Gastroesophageal sphincter (tissue), 4 donors: Measurements from ENCODE around the gene CYP21A2. TPM values are rescaled to one million over a fixed set of nuclear protein-coding genes. Genes with fewer than 3 reads are reported as not detected.
A peak's percentile ranks its signal among the peaks of the same experiment; 100 is the strongest.
"Not testable (repeated sequence)": the region's sequence is repeated elsewhere in the genome, so short reads cannot be mapped to it uniquely, and the experiment has no call there.

ENCODE experiments used
- ATAC-seq: fragments of 150-250 bp; one replicate; pipeline ENCODE4 v1.9.1; 2016; ENCODE audit warnings: mild to moderate bottlenecking, moderate library complexity
- H3K27ac ChIP-seq, 4 donors: fragments of 200-600 bp; sonication (generic) in 3 of 4; 1 replicate in 3 of 4; 2 replicates in 1 of 4; pipeline ENCODE4 v1.5.1; 2016 to 2019
- H3K27me3 ChIP-seq: fragments of 200-600 bp; sonication (generic); one replicate; pipeline ENCODE4 v1.5.1; 2019
- H3K36me3 ChIP-seq, 2 donors: fragments of 200-600 bp; sonication (generic); one replicate each; pipeline ENCODE4 v1.5.1; 2019; ENCODE audit warnings: control low read depth in 1 of 2
- H3K4me1 ChIP-seq, 3 donors: fragments of 200-600 bp; sonication (generic); 1 replicate in 2 of 3; 2 replicates in 1 of 3; pipeline ENCODE4 v1.5.1; 2016 to 2019; ENCODE audit warnings: control low read depth in 2 of 3
- H3K4me3 ChIP-seq, 2 donors: fragments of 200-600 bp; sonication (generic); one replicate each; pipeline ENCODE4 v1.5.1; 2019; ENCODE audit warnings: mild to moderate bottlenecking in 1 of 2, moderate library complexity in 1 of 2
- H3K9me3 ChIP-seq, 3 donors: fragments of 200-600 bp; sonication (generic); one replicate each; pipeline ENCODE4 v1.5.1; 2017 to 2019; ENCODE audit warnings: control low read depth in 2 of 3
- EP300 ChIP-seq: sonication (generic); formaldehyde crosslinking; IDR thresholded peaks from one replicate; pipeline ENCODE4 v1.6.1; 2017; ENCODE audit warnings: antibody characterized with exemption, mild to moderate bottlenecking
- POLR2A ChIP-seq, 2 donors: fragments of 450-650 bp; IDR thresholded peaks; one replicate each; pipeline ENCODE4 v1.6.1; 2017; ENCODE audit warnings: antibody characterized with exemption in 2 of 2, mild to moderate bottlenecking in 2 of 2, moderate library complexity in 1 of 2
- POLR2AphosphoS5 ChIP-seq: sonication (generic); formaldehyde crosslinking; IDR thresholded peaks from one replicate; pipeline ENCODE4 v1.6.1; 2017; ENCODE audit warnings: antibody characterized with exemption
- WGBS, 2 donors: methylation state at CpG; one replicate each; pipeline ENCODE4 v1.1.5; 2018; ENCODE audit warnings: low coverage in 1 of 2; 5-methylcytosine and 5-hydroxymethylcytosine counted together
- total RNA-seq, 4 donors: library from RNA; depleted of rRNA; stranded (reverse); fragments of >200 nt; gene quantifications; one replicate each; pipeline ENCODE4 v1.1.0, GENCODE V29; 2016
- TF ChIP-seq, protein P1 (sequence below), 4 experiments: fragments of 200-600 bp in 2 of 4; fragments of 450-650 bp in 2 of 4; sonication (generic) in 1 of 4; IDR thresholded peaks; one replicate each; pipeline ENCODE4 v1.5.1; 2017 to 2019; ENCODE audit warnings: antibody characterized with exemption in 4 of 4, mild to moderate bottlenecking in 2 of 4, moderate library complexity in 2 of 4

CYP21A2 gene
- total RNA-seq, 4 donors from 2014 or later: 0.47 to 1.7 (median 0.81) TPM; not detected in 1

DNA sequence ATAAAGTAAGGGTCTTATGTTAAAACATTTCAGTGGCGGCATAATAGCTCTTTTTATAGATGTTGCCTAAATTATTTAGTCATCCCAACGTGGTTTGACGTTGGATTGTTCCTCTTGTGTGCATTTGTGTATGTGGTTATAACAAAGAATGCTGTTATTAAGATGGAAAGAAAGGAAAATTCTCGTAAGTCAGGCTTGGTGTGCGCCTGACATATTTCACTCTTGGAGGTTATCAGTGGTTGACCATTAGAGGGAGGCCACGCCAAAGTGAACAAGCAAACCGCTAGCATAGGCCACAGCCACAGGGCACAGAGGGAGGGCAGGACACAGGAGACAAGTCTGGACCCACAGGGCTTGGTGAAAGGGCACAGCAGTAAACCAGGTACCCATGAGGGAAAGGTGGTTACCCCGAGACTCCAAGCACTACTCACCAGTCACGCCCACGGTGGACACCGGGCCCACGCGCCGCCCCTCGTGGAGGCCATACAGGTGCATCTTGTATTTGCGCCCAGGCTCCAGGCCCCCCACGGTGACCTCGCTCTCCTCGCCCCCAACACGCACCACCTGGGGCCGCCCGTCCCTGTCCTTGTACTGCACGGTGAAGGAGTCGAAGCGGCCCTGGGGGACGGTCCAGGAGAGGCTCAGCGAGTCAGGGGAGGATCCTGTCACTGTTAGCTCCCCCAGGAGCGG is 22.9 kb downstream of the CYP21A2 start:
- no peak overlapping the region for H3K27ac ChIP-seq
- H3K4me3 ChIP-seq: no peak overlapping the region
- ATAC-seq: no peak
- 75 to 83% methylated on average over 5 to 6 of the region's 28 CpGs for WGBS, 2 donors
- no peak for TF ChIP-seq EP300
- TF ChIP-seq, protein P1, sequence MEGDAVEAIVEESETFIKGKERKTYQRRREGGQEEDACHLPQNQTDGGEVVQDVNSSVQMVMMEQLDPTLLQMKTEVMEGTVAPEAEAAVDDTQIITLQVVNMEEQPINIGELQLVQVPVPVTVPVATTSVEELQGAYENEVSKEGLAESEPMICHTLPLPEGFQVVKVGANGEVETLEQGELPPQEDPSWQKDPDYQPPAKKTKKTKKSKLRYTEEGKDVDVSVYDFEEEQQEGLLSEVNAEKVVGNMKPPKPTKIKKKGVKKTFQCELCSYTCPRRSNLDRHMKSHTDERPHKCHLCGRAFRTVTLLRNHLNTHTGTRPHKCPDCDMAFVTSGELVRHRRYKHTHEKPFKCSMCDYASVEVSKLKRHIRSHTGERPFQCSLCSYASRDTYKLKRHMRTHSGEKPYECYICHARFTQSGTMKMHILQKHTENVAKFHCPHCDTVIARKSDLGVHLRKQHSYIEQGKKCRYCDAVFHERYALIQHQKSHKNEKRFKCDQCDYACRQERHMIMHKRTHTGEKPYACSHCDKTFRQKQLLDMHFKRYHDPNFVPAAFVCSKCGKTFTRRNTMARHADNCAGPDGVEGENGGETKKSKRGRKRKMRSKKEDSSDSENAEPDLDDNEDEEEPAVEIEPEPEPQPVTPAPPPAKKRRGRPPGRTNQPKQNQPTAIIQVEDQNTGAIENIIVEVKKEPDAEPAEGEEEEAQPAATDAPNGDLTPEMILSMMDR (IDR thresholded peaks at IDR 0.05): no peak
- no peak for TF ChIP-seq POLR2A (IDR thresholded peaks at IDR 0.05)
- no peak for TF ChIP-seq POLR2AphosphoS5
- H3K27me3 ChIP-seq: no peaks in the 10 kb centered on the region
- H3K9me3 ChIP-seq: no peaks in the 10 kb centered on the region
- peaks cover 0 to 75% of the 10 kb centered on the region in 2 donors for H3K36me3 ChIP-seq
- peaks cover 0 to 8% (median 0%) of the 10 kb centered on the region in 3 donors for H3K4me1 ChIP-seq

DNA sequence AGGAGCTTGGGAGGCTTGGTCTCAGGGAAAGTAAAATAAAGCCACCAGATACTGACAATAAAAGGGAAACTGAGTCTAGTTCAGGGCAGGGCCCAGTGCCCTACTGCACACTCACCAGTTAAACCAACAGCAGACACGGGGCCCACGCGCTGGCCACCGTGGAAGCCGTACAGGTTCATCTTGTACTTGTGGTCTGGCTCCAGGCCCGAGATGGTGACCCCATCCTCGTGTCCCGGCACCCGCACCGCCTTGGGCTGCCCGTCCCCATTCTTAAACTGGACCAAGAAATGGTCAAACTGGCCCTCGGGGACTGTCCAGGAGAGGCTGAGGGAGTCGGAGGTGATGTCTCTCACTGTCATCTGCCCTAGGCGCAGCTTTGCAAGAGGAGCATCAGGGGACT is 26.5 kb downstream of the CYP21A2 start:
- TF ChIP-seq POLR2A (IDR thresholded peaks at IDR 0.05) (no peak), EP300 (no peak), POLR2AphosphoS5 (no peak)
- TF ChIP-seq, protein P1 (IDR thresholded peaks at IDR 0.05): no peak
- 87% methylated on average over 4 of the region's 14 CpGs; no CpG with 5 or more reads in 1 of the 2 donors for WGBS, 2 donors
- Histone ChIP-seq H3K36me3 (peaks cover 0 to 93% of the 10 kb centered on the region in 2 donors), H3K9me3 (no peaks in the 10 kb centered on the region), H3K4me3 (no peak overlapping the region), H3K27me3 (no peaks in the 10 kb centered on the region), H3K4me1 (no peaks in the 10 kb centered on the region), H3K27ac (no peak overlapping the region)
- ATAC-seq: no peak

DNA sequence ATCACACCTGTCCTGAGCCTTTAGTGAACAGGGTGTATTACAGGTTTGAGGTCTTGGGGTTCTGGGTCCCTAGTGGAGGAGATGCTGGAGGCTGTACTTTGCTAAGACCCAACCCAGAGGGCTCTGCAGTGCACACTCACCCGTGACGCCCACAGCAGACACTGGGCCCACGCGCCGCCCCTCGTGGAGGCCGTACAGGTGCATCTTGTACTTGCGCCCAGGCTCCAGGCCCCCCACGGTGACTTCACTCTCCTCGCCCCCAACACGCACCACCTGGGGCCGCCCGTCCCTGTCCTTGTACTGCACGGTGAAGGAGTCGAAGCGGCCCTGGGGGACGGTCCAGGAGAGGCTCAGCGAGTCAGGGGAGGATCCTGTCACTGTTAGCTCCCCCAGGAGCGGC is 29.3 kb downstream of the CYP21A2 start:
- no CpG with 5 or more reads among the region's 19 CpGs for WGBS, 2 donors
- not testable (repeated sequence) for H3K4me1 ChIP-seq, H3K27ac ChIP-seq, ATAC-seq, H3K4me3 ChIP-seq, H3K27me3 ChIP-seq, H3K9me3 ChIP-seq
- peaks cover 0 to 90% of the 10 kb centered on the region in 2 donors for H3K36me3 ChIP-seq

DNA sequence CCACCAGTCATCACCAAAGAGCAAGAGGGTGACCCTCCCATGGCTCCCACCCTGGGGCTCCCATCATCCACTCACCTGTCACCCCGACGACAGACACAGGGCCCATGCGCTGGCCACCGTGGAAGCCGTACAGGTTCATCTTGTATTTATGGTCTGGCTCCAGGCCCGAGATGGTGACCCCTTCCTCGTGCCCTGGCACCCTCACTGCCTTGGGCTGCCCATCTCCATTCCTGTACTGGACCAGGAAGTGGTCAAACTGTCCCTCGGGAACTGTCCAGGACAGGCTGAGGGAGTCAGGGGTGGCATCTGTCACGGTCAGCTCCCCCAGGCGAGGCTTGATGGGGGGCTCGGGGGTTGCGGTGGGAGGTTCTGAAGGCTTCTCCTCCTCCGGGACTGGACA is 30.1 kb downstream of the CYP21A2 start:
- H3K36me3 ChIP-seq: peaks cover 0 to 91% of the 10 kb centered on the region in 2 donors
- not testable (repeated sequence) for ATAC-seq, H3K4me1 ChIP-seq, H3K9me3 ChIP-seq, H3K4me3 ChIP-seq, H3K27me3 ChIP-seq
- 100% methylated on average over 2 of the region's 13 CpGs; no CpG with 5 or more reads in 1 of the 2 donors for WGBS, 2 donors
- peak overlapping the region in 1 of 4 donors; percentile 22 for H3K27ac ChIP-seq

DNA sequence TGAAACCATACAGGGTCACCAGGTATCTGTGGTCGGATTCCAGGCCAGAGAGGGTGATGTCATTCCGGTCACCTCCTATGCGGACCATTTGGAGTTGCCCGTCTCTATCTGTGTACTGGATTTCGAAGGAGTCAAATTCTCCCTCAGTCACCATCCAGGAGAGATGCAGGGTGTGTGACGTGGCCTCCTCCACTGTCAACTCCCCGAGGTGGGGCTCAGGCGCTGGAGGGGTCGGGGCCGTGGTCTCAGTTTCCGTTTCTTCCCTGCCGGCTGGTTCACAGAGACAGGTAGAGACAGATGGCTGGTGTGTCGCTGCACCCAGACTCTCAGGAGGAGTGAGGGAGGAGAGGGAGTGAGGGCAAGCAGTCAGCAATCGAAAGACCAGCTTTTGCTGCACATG is 30.7 kb downstream of the CYP21A2 start:
- no peak for ATAC-seq
- H3K4me1 ChIP-seq: peaks cover 0 to 6% (median 0%) of the 10 kb centered on the region in 3 donors
- TF ChIP-seq EP300 (no peak), POLR2A (IDR thresholded peaks at IDR 0.05) (no peak), POLR2AphosphoS5 (no peak)
- TF ChIP-seq, protein P1 (IDR thresholded peaks at IDR 0.05): no peak
- 40 to 100% methylated on average over 1 of the region's 14 CpGs for WGBS, 2 donors
- no peaks in the 10 kb centered on the region for H3K27me3 ChIP-seq
- no peak overlapping the region for H3K4me3 ChIP-seq
- H3K9me3 ChIP-seq: no peaks in the 10 kb centered on the region
- H3K36me3 ChIP-seq: peaks cover 0 to 91% of the 10 kb centered on the region in 2 donors
- H3K27ac ChIP-seq: no peak overlapping the region

DNA sequence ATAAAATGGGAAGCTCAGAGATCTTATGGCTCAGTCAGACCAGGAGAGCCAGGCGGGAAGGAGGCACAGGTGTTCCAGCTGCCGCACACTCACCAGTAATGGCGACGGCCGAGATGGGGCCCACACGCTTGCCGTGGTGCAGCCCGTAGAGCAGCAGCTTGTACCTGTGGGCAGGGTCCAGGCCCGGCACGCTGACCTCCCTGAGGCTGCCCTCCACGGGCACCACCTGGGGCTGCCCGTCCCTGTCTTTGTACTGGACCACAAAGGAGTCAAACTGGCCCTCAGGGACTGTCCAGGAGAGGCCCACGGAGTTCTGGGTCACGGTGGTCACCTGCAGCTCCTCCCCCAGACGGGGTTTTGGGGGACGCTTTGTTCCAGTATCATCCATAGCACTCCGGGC is 31.2 kb downstream of the CYP21A2 start:
- 87 to 93% methylated on average over 2 to 3 of the region's 17 CpGs for WGBS, 2 donors
- Histone ChIP-seq H3K9me3 (no peaks in the 10 kb centered on the region), H3K27me3 (no peaks in the 10 kb centered on the region), H3K4me1 (peaks cover 0 to 6% (median 0%) of the 10 kb centered on the region in 3 donors), H3K36me3 (peaks cover 0 to 91% of the 10 kb centered on the region in 2 donors), H3K27ac (peak overlapping the region in 2 of 4 donors; percentile 70 to 79), H3K4me3 (no peak overlapping the region)
- TF ChIP-seq POLR2AphosphoS5 (no peak), POLR2A (IDR thresholded peaks at IDR 0.05) (no peak), EP300 (no peak)
- TF ChIP-seq, protein P1 (IDR thresholded peaks at IDR 0.05): no peak
- no peak for ATAC-seq
